HG03575 (cell line): ENCODE data around the gene MSANTD1.

Experiments
- ATAC-seq: cut with Tn5 transposase; IDR thresholded peaks from one replicate; pipeline ENCODE4 v1.9.1; 2021; ENCODE audit not compliant: unreplicated experiment, insufficient number of reproducible peaks, low FRiP score; ENCODE audit errors: extremely low read depth

The MSANTD1 gene

DNA sequence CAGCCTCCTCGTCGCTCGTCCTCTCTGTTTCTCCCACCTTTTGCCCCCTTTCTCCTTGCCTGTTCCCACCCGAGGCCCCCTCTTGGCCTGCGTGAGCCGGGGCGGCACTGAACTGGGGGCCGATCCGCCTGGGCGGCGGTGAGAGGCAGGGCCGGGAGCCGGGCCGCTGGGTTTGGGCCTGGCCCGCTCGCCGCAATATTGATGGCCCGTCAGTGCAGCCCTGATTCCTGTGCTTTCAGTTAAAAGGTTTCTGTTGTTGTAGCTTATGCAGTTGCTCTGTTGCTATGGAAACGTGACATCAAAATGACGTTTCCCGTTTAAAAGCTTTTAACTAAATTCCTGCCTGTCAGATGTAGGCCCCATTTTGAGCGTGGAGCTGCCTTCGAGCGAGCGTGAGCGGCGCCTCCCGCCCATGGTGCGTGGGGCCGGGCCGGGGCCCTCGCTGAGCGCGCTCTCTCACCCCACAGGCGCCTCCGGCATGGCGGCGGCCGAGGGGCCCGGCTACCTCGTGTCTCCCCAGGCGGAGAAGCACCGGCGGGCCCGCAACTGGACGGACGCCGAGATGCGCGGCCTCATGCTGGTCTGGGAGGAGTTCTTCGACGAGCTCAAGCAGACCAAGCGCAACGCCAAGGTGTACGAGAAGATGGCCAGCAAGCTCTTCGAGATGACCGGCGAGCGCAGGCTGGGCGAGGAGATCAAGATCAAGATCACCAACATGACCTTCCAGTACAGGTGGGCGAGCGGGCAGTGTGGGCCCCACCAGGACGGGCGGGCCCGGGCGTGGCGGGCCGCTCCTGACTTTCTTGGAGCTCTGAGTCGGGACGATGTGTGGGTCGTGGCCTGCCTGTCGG is at the start of gene MSANTD1:
Gene MSANTD1, plus strand, starts transcription at position 349 of the 851 bp plus-strand sequence. Its CDS starts 64 bp downstream, at position 413.
- no peak for ATAC-seq

DNA sequence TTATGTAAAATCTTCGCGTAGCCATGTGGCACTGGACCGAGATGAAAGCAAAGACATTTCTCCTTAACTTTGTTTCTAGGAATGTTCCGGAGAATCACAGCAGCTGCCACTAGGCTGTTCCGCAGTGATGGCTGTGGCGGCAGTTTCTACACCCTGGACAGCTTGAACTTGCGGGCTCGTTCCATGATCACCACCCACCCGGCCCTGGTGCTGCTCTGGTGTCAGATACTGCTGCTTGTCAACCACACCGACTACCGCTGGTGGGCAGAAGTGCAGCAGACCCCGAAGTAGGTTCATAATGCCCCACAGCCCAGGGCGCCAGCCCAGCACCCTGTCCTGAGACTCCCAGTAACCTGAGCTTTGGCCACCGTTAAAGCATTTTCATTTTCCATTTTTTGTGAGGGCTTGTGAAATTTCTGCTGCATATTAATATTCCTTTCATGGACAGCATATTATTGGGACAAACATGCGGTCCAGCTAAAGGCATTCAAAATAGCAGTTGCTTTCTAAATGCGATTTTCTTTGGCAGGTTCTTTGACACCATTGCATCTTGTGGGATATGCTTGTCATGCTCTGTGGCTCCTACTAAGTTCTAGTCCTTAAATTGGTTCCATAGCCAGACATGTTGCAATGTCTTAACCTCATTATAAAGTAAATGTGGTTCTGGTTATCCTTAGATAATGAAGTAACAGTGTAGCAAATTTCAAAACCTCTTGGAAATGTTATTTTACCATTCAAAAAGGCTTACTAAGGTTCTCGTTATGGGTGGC is 49.1 kb upstream of the MSANTD1 start:
- no peak for ATAC-seq

DNA sequence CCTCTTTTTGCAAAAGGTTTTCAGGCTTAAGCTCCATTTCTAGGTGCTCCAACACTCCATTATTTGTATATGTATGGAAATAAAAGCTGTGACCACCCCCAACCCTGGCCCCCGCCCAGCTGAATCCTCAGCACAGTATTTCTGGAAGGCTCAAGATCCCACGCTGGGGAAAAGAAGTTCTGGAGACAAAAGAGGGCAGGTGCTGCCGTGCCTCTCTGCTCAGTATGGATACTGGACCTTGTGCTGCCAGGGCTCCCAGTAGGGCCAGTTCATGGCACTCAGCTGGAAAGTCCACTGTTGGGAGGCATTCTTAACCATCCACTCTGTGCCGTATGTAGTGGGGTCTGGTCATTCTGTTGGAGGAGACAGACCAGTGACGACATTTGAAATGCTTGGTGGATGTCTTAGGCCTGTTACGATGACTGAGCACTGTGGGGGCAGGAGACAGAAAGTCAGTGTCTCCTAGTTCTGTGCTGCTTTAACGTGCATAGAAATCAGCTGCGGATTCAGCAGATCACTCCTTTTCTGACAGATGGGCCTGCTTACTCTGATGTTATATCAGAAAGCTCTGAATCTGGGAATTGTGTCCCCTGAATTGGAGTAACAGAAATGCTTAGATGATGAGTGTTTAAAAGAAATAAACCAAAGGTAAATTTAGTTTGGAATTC is 48.4 kb upstream of the MSANTD1 start:
- ATAC-seq = no peak

DNA sequence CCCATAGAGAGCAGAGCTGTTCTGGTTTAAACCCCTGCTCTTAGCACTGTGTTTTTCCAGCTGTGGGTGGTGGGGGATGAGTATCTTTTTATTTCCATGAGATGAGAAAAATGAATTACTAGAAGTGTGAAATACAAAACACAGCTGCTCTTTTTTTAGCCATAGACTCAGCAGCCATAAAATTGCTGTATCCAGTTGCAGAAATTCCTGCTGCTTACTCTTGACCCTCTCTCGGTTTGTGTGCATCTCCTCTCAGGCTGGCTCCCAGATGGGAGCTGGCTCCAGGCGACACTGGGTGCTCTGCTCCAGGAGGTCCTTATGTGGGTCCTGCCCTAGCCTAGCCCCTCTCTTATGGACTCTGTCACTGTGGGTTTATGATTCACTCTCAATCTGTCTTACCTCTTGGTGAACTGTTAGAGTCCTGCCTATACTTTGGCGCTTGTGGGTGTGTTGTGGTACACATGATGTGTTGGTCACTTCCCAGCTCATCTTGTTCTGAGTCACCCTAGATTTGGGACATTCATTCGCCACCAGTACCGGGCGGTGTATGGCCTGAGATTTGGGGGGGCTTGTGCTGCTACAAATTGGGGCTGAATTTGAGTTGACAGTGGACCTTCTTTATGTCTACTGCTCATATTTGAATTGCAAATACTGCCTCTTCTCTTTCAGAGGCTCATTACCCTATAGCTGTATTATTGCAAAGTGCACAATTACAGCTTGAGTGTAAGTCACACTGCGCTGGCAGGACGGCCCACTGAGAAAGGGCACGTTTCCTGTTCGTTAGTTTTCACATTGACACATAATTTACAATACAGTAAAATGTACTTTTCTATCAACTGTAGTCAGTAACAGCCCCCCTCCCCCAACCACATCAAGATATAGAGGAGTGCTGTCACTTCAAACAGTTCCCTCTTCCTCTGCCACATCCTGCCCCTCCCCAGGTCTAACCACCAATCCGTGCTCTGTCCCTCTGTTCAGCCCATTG is 46.9 kb upstream of the MSANTD1 start:
- no peak for ATAC-seq

DNA sequence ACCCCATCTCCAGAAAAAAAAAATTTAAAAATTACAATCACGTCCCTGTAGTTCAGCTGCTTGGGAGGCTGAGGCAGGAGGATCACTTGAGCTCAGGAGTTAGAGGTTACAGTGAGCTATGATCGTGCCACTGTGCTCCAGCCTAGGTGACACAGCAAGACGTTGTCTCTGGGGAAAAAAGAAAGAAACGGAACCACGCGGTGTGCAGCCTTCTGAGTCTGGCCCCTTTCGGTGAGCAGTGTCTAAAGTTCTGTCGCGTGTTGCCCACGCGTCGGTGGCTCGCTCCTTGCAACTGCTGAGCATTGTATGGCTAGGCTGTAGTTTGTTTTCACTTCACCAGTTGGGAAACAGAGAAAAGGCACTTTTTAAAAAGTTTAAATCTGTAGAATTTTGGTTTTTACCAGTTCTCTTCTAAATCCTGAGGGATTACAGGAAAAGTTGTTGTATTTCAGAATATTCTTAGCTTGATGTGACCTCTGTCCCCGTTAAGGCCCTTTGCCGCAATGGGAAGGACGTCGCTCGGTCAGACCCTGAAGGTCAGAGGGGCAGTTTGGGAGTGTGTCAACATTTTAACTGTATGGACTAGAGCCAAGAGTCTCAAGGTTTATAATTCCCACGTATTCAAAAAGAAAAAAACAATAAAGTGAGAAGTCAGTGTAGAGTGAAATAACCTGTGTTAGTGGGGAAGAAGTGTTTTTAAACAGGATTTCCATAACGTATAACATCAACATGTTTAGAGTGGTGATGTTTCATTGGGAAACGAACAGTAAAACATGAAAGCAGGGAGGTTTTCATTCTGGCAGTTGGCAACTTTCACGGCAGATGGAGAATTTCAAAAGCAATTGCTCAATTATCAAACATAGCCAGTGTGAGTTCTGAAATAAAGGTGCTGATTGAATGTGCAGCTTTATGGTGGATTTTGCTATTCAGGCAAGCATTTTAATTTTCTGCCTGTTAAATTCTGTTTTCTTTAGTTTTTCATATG is 45.8 kb upstream of the MSANTD1 start:
- no peak for ATAC-seq

DNA sequence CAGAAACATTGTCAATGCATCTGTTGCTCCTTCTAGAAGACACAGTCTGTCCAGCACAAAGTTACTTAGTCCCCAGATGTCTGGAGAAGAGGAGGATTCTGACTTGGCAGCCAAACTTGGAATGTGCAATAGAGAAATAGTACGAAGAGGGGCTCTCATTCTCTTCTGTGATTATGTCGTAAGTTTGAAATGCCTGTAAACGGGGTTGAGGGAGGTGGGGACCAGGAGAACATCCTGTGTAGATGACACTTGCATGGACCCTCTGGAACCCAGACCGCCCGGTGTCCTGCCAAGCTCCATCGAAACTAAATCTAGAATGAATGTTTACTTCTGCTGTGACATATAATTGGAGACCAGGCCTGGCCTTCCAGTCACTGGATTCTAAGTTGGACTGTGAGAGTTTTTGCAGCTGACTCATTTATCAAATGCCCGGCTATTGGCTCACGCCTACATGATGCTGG is 45.0 kb upstream of the MSANTD1 start:
- no peak for ATAC-seq

DNA sequence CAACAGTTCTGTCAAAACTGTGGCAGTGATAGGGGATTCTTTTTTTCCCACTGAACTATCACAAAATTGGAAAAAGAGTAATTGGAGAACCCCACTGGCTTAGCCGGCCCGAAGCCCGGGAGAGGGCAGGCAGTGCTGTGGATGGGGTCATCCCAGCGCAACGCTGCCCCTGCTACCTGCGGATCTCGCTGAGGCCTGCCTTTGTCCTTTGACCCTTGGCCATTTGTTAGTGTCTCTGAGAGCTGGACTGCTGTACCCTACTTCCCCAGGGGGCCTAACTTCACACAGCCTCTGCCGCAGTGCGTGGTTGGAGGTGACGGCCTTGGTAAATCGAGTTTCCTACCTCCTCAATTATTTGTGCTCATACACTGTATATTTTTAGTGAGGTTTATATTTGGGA is 43.0 kb upstream of the MSANTD1 start:
- ATAC-seq = no peak

DNA sequence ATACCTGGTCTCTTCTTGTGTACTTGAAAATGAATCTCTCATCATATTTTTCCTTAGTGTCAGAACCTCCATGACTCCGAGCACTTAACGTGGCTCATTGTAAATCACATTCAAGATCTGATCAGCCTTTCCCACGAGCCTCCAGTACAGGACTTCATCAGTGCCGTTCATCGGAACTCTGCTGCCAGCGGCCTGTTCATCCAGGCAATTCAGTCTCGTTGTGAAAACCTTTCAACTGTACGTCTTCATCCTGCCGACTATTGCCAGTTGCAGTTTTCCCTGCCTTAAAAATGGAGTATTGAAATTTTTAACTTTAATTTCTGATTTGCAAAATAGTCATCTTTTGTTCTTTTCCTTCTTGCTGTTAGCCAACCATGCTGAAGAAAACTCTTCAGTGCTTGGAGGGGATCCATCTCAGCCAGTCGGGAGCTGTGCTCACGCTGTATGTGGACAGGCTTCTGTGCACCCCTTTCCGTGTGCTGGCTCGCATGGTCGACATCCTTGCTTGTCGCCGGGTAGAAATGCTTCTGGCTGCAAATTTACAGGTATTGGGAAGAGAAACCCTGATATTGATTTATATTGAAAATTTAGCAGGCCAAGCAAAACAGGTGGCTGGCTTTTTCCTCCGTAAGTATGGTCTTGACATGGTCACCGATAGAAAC is 42.4 kb upstream of the MSANTD1 start:
- ATAC-seq = no peak

DNA sequence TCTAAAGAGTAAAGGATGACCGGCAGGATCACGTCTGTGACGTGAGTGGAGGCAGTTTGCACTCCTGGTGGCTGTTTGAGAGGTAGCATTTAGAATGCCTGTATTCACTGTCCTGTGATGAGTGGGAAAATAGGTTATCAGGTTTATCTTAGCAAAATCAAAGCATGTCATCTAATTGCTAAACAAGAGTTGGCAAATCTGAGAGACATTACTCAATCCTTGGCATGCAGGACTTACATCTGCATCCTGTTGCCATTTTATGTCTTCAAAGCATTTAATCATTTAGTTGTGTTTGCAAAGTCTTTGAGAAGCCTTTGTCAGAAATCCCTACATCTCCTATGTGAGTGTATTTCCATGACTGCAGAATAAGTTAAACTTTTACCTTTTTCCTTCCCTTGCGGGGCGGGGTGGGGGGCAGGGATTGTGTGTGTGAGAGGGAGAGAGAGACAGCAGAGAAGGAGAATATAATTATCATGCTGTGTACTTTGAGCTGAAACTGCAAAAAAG is 41.4 kb upstream of the MSANTD1 start:
- ATAC-seq = no peak

DNA sequence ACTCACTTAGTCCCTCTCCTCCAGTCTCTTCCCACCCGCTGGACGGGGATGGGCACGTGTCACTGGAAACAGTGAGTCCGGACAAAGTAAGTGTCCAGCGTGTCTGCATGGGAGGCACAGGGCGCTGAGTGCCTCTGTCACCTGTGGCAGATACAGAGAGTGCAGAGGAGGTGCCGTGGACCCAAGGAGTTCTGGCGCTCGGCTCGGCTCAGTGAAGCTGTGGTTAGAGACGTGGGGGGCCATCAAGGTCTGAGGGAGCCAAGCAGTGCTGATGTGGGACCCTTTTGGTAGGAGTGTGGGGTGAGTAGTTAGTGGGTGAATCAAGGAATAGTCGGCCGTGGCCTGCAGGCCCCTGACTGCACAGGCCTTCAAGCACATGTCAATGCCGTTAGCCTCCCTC is 40.1 kb upstream of the MSANTD1 start:
- no peak for ATAC-seq

DNA sequence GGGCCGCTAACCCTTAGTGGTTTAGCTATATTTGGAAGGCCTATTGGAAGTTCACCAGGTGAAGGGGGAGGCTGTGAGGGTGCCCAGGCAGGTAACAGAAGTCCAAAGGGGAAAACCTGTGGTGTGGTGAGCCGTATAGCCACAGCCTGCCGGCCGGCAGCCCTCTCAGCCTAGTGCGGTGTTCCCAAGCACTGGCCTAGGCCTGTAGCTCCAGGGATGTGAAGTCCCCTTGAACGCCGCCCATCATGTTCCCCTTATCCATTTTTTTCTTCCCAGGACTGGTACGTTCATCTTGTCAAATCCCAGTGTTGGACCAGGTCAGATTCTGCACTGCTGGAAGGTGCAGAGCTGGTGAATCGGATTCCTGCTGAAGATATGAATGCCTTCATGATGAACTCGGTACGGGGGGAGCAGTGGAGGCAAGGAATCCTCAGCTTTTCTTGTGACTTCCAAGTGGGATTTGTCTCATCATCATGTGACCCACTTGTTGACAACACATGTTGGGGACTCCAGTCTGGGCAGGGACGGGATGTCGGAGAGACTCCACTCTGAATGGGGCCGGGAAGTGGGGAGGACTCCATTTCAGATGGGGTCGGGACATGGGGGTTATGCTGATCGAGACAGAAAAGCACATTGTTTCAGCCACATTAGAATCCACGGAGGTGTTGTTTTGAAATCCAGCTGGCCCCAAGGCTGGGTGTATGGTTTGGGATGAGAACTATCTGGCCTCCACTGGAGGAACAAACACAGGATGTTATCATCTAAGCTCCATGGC is 39.2 kb upstream of the MSANTD1 start:
- ATAC-seq = no peak

DNA sequence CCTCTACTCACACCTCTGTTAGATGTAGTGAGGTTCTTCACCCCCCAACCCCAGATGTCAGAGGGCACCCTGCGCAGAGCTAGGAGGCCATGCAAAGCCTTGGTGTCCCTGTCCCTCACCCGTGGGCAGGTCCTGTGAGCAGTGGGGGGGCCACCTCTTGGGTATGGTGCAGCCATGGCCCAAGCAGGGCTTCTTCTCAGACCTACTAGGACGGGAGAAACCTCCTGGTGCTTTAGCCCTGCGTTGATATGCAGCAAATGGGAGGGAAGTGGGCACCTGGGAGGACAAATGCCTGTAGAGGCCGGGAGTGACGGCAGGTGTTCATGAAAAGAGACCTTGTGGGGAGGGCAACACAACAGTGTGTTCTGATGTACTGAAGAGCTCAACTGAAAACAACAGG is 38.5 kb upstream of the MSANTD1 start:
- no peak for ATAC-seq

DNA sequence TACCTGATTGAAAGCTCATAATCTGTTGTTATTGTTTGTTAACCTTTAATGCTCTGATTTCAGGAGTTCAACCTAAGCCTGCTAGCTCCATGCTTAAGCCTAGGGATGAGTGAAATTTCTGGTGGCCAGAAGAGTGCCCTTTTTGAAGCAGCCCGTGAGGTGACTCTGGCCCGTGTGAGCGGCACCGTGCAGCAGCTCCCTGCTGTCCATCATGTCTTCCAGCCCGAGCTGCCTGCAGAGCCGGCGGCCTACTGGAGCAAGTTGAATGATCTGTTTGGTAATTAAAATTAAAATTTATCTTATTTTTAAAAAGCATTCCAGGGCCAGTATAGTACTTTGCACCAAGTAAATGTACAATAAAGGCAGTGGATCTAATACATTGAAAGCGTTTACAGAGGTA is 37.1 kb upstream of the MSANTD1 start:
- no peak for ATAC-seq

DNA sequence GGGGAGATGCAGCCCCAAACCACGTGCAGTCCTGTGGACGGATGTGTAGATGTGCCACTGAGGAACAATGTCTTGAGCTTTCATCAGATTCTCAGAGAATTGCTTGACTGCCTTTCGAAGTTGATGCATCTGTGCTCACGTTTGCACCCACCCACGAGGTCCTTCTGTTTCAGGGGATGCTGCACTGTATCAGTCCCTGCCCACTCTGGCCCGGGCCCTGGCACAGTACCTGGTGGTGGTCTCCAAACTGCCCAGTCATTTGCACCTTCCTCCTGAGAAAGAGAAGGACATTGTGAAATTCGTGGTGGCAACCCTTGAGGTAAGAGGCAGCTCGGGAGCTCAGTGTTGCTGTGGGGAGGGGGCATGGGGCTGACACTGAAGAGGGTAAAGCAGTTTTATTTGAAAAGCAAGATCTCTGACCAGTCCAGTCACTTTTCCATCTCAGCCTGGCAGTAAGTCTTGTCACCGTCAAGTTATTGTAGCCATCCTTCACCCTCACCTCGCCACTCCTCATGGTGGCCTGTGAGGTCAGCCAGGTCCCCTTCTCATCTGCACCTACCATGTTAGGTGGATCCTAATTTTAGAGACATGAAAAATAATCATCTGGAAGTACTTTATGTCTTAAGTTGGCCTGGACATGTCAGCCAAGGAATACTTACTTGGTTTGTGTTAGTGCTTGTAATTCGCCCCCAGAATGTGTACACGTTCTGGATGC is 36.4 kb upstream of the MSANTD1 start:
- ATAC-seq = no peak

DNA sequence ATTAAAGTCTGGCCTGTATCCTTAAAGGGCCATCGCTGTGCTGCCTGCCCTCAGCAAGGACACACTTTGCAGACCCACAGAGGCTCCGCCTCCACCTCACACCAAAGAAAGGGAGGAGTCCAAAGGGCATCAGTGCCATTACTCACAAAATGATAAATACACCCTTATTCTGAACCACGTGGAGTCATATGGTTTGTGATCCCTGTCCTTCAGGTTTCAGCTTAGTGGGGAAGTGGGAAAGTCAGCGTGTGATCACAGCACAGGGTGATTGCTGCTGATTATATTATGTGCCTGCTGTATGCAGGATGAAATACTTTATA is 35.9 kb upstream of the MSANTD1 start:
- ATAC-seq = no peak
